ENCODE data around the gene CCSER1.

The CCSER1 gene

DNA sequence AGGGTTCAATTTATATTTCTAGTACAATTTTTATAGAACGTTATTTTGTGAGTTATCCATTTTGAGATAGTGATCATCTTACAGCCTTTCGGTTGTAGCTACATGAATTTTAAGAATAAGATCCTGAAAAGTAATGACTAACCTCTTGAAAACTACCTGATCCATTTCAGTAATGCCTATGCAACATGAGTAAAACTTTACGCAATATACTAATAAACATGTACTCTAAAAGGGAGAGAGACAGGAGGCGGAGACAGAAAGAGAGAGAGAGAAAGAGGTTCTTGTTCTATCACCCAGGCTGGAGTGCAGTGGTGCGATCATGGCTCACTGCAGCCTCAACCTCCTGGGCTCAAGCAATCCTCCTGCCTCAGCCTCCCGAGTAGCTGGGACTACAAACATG lies 816.1 kb downstream of the CCSER1 start:
- TF ChIP-seq, protein P1, sequence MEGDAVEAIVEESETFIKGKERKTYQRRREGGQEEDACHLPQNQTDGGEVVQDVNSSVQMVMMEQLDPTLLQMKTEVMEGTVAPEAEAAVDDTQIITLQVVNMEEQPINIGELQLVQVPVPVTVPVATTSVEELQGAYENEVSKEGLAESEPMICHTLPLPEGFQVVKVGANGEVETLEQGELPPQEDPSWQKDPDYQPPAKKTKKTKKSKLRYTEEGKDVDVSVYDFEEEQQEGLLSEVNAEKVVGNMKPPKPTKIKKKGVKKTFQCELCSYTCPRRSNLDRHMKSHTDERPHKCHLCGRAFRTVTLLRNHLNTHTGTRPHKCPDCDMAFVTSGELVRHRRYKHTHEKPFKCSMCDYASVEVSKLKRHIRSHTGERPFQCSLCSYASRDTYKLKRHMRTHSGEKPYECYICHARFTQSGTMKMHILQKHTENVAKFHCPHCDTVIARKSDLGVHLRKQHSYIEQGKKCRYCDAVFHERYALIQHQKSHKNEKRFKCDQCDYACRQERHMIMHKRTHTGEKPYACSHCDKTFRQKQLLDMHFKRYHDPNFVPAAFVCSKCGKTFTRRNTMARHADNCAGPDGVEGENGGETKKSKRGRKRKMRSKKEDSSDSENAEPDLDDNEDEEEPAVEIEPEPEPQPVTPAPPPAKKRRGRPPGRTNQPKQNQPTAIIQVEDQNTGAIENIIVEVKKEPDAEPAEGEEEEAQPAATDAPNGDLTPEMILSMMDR (IDR thresholded peaks at IDR 0.05; ENCODE audit: low read depth, low read length, poor library complexity, severe bottlenecking): no peak
- no peak for TF ChIP-seq EZH2phosphoT487 (IDR thresholded peaks at IDR 0.05; ENCODE audit: borderline replicate concordance, low read length)
- no peaks in the 10 kb centered on the region for H3K79me2 ChIP-seq (ENCODE audit: control insufficient read depth, low read length)
- no peaks in the 10 kb centered on the region for H3K9me2 ChIP-seq (replicated peaks; ENCODE audit: control insufficient read depth, low read length)
- no peak overlapping the region for H3K27ac ChIP-seq (ENCODE audit: low read depth, low read length)
- no peak overlapping the region for H3K4me2 ChIP-seq (ENCODE audit: low read length)
- no peaks in the 10 kb centered on the region for H3F3A ChIP-seq (ENCODE audit: control insufficient read depth, insufficient read depth)
- no peaks in the 10 kb centered on the region for H4K20me1 ChIP-seq (ENCODE audit: control insufficient read depth, insufficient read depth, low read depth, low read length)
- no peaks in the 10 kb centered on the region for H3K36me3 ChIP-seq (ENCODE audit: control insufficient read depth, low read length)
- no peaks in the 10 kb centered on the region for H3K4me1 ChIP-seq (ENCODE audit: control insufficient read depth, low read length)
- H3K27me3 ChIP-seq (ENCODE audit: control insufficient read depth, low read length): no peaks in the 10 kb centered on the region
- no peaks in the 10 kb centered on the region for H3K9me3 ChIP-seq (ENCODE audit: control insufficient read depth, insufficient read depth, low read length)
- H3K4me3 ChIP-seq (ENCODE audit: low read length): no peak overlapping the region

DNA sequence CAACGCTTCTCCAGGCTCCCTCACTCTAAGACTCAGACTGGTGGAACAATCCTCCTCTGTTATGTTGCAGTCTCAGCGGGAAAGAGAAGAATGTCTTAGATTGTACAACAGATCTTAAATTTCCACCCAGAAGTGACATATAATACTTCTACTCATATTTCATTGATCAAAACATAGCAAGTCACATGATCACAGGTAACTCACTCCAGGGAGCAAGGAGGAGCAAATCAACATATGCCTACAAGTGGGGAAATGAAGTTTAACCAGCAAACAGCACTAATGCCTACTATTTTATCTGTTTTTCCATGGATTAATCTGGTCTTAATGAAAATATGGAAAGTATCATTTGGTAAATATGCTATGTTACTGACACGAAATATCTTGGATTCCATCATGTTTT lies 819.8 kb downstream of the CCSER1 start:
- H3K36me3 ChIP-seq (ENCODE audit: control insufficient read depth, low read length): no peaks in the 10 kb centered on the region
- no peaks in the 10 kb centered on the region for H3K27me3 ChIP-seq (ENCODE audit: control insufficient read depth, low read length)

DNA sequence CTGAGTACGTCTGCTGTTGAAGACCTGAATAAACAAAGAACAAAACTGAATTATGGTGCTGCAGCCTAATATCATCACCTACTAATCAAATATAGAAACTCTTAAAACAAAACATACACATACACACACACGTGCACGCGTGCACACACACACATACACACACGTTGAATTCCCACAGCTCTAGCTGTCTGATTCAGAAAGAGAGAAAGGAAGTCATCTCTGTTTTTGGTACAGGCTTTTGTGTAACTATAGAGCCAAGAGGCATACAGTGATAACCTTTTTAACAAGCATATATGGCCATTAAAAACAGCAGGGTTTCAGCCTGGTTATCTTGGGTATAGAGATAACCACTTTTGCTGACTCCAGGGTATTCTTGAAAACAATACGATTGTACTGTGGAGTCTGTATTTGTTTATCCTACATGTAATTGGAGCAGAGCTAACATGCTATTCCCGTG lies 823.2 kb downstream of the CCSER1 start:
- H3K4me1 ChIP-seq (ENCODE audit: control insufficient read depth, low read length): no peaks in the 10 kb centered on the region
- no peaks in the 10 kb centered on the region for H4K20me1 ChIP-seq (ENCODE audit: control insufficient read depth, insufficient read depth, low read depth, low read length)
- no peaks in the 10 kb centered on the region for H3K27me3 ChIP-seq (ENCODE audit: control insufficient read depth, low read length)
- no peaks in the 10 kb centered on the region for H3F3A ChIP-seq (ENCODE audit: control insufficient read depth, insufficient read depth)
- no peak overlapping the region for H3K27ac ChIP-seq (ENCODE audit: low read depth, low read length)
- no peak overlapping the region for H3K4me3 ChIP-seq (ENCODE audit: low read length)
- H3K36me3 ChIP-seq (ENCODE audit: control insufficient read depth, low read length): no peaks in the 10 kb centered on the region
- H3K9me2 ChIP-seq (replicated peaks; ENCODE audit: control insufficient read depth, low read length): no peaks in the 10 kb centered on the region
- H3K4me2 ChIP-seq (ENCODE audit: low read length): no peak overlapping the region
- no peaks in the 10 kb centered on the region for H3K9me3 ChIP-seq (ENCODE audit: control insufficient read depth, insufficient read depth, low read length)
- TF ChIP-seq, protein P1 (IDR thresholded peaks at IDR 0.05; ENCODE audit: low read depth, low read length, poor library complexity, severe bottlenecking): no peak
- no peak for TF ChIP-seq EZH2phosphoT487 (IDR thresholded peaks at IDR 0.05; ENCODE audit: borderline replicate concordance, low read length)
- H3K79me2 ChIP-seq (ENCODE audit: control insufficient read depth, low read length): no peaks in the 10 kb centered on the region

More for the DNA sequence above, 819.8 kb downstream of the CCSER1 start:
- H3K4me2 ChIP-seq (ENCODE audit: low read length): no peak overlapping the region
- TF ChIP-seq, protein P1 (IDR thresholded peaks at IDR 0.05; ENCODE audit: low read depth, low read length, poor library complexity, severe bottlenecking): no peak
- no peak for TF ChIP-seq EZH2phosphoT487 (IDR thresholded peaks at IDR 0.05; ENCODE audit: borderline replicate concordance, low read length)
- H3K27ac ChIP-seq (ENCODE audit: low read depth, low read length): no peak overlapping the region
- H3K9me2 ChIP-seq (replicated peaks; ENCODE audit: control insufficient read depth, low read length): no peaks in the 10 kb centered on the region
- H3K79me2 ChIP-seq (ENCODE audit: control insufficient read depth, low read length): no peaks in the 10 kb centered on the region
- H3F3A ChIP-seq (ENCODE audit: control insufficient read depth, insufficient read depth): no peaks in the 10 kb centered on the region
- no peak overlapping the region for H3K4me3 ChIP-seq (ENCODE audit: low read length)
- H3K9me3 ChIP-seq (ENCODE audit: control insufficient read depth, insufficient read depth, low read length): no peaks in the 10 kb centered on the region
- no peaks in the 10 kb centered on the region for H4K20me1 ChIP-seq (ENCODE audit: control insufficient read depth, insufficient read depth, low read depth, low read length)
- no peaks in the 10 kb centered on the region for H3K4me1 ChIP-seq (ENCODE audit: control insufficient read depth, low read length)
